Rectal smooth muscle tissue (tissue), 1 donor: ENCODE measurements around the gene ATXN3L.
"Not testable (repeated sequence)": the region's sequence is repeated elsewhere in the genome, so short reads cannot be mapped to it uniquely, and the experiment has no call there.

Experiments used
- H3K27ac ChIP-seq: one replicate; pipeline ENCODE4 v1.7.0; 2013; ENCODE audit warnings: low read depth, low read length, inconsistent platforms
- H3K27me3 ChIP-seq: one replicate; pipeline ENCODE4 v1.7.0; 2013; ENCODE audit warnings: low read length; ENCODE audit not compliant: control insufficient read depth, insufficient read depth
- H3K36me3 ChIP-seq: one replicate; pipeline ENCODE4 v1.7.0; 2013; ENCODE audit warnings: low read length; ENCODE audit not compliant: control insufficient read depth, insufficient read depth
- H3K4me1 ChIP-seq: one replicate; pipeline ENCODE4 v1.7.0; 2013; ENCODE audit warnings: low read length; ENCODE audit not compliant: control insufficient read depth, insufficient read depth
- H3K4me3 ChIP-seq: one replicate; pipeline ENCODE4 v1.7.0; 2013; ENCODE audit warnings: low read length
- H3K9ac ChIP-seq: one replicate; pipeline ENCODE4 v1.7.0; 2013; ENCODE audit warnings: low read length

The ATXN3L gene

GRCh38 chrX:13303248-13303647, 16.6 kb downstream of the ATXN3L start:
- H3K9ac ChIP-seq, H3K27me3 ChIP-seq, H3K4me1 ChIP-seq, H3K27ac ChIP-seq, H3K4me3 ChIP-seq, H3K36me3 ChIP-seq: not testable (repeated sequence)

GRCh38 chrX:13298836-13299235, 21.0 kb downstream of the ATXN3L start:
- Histone ChIP-seq H3K4me3 (no peak overlapping the region), H3K27me3 (no peaks in the 10 kb centered on the region), H3K9ac (no peak overlapping the region), H3K36me3 (no peaks in the 10 kb centered on the region), H3K4me1 (no peaks in the 10 kb centered on the region), H3K27ac (no peak overlapping the region)

GRCh38 chrX:13295841-13296240, 24.0 kb downstream of the ATXN3L start:
- H3K27me3 ChIP-seq, result no peaks in the 10 kb centered on the region
- H3K36me3 ChIP-seq, result no peaks in the 10 kb centered on the region
- H3K9ac ChIP-seq, result no peak overlapping the region
- no peak overlapping the region for H3K4me3 ChIP-seq
- no peaks in the 10 kb centered on the region for H3K4me1 ChIP-seq
- no peak overlapping the region for H3K27ac ChIP-seq

- H3K27me3 ChIP-seq, result no peaks in the 10 kb centered on the region
- H3K4me1 ChIP-seq, result no peaks in the 10 kb centered on the region
- H3K36me3 ChIP-seq, result no peaks in the 10 kb centered on the region
- H3K27ac ChIP-seq, result no peak overlapping the region
- H3K9ac ChIP-seq, result no peak overlapping the region
- H3K4me3 ChIP-seq, result no peak overlapping the region
Measured at GRCh38 chrX:13293700-13294099, 26.2 kb downstream of the ATXN3L start.

- no peak overlapping the region for H3K9ac ChIP-seq
- no peak overlapping the region for H3K4me3 ChIP-seq
- no peak overlapping the region for H3K27ac ChIP-seq
- no peaks in the 10 kb centered on the region for H3K36me3 ChIP-seq
- no peaks in the 10 kb centered on the region for H3K4me1 ChIP-seq
- no peaks in the 10 kb centered on the region for H3K27me3 ChIP-seq
Measured at GRCh38 chrX:13290891-13291614, 28.8 kb downstream of the ATXN3L start.

GRCh38 chrX:13288671-13289070, 31.2 kb downstream of the ATXN3L start:
- Histone ChIP-seq H3K27me3 (peaks cover 2% of the 10 kb centered on the region), H3K4me1 (no peaks in the 10 kb centered on the region), H3K27ac (no peak overlapping the region), H3K9ac (no peak overlapping the region), H3K4me3 (no peak overlapping the region), H3K36me3 (no peaks in the 10 kb centered on the region)

- Histone ChIP-seq H3K4me3 (no peak overlapping the region), H3K27ac (no peak overlapping the region), H3K36me3 (no peaks in the 10 kb centered on the region), H3K4me1 (no peaks in the 10 kb centered on the region), H3K9ac (no peak overlapping the region), H3K27me3 (peaks cover 2% of the 10 kb centered on the region)
Measured at GRCh38 chrX:13287816-13288215, 32.0 kb downstream of the ATXN3L start.

GRCh38 chrX:13285693-13286092, 34.2 kb downstream of the ATXN3L start:
- no peak overlapping the region for H3K9ac ChIP-seq
- no peaks in the 10 kb centered on the region for H3K36me3 ChIP-seq

GRCh38 chrX:13285229-13285628, 34.6 kb downstream of the ATXN3L start:
- H3K27ac ChIP-seq, result no peak overlapping the region

More at GRCh38 chrX:13285693-13286092, 34.2 kb downstream of the ATXN3L start:
- H3K4me1 ChIP-seq, result no peaks in the 10 kb centered on the region
- H3K4me3 ChIP-seq, result no peak overlapping the region
- peaks cover 2% of the 10 kb centered on the region for H3K27me3 ChIP-seq
- H3K27ac ChIP-seq, result no peak overlapping the region

GRCh38 chrX:13284570-13284969, 35.3 kb downstream of the ATXN3L start:
- no peak overlapping the region for H3K4me3 ChIP-seq
- H3K27me3 ChIP-seq, result peaks cover 2% of the 10 kb centered on the region
- no peak overlapping the region for H3K9ac ChIP-seq
- no peaks in the 10 kb centered on the region for H3K4me1 ChIP-seq
- no peak overlapping the region for H3K27ac ChIP-seq
- H3K36me3 ChIP-seq, result no peaks in the 10 kb centered on the region

More at GRCh38 chrX:13285229-13285628, 34.6 kb downstream of the ATXN3L start:
- Histone ChIP-seq H3K36me3 (no peaks in the 10 kb centered on the region), H3K4me1 (no peaks in the 10 kb centered on the region), H3K27me3 (peaks cover 2% of the 10 kb centered on the region), H3K9ac (no peak overlapping the region), H3K4me3 (no peak overlapping the region)

- no peaks in the 10 kb centered on the region for H3K4me1 ChIP-seq
- H3K4me3 ChIP-seq, result no peak overlapping the region
- peaks cover 2% of the 10 kb centered on the region for H3K27me3 ChIP-seq
- H3K36me3 ChIP-seq, result no peaks in the 10 kb centered on the region
- H3K9ac ChIP-seq, result no peak overlapping the region
- H3K27ac ChIP-seq, result no peak overlapping the region
Measured at GRCh38 chrX:13283950-13284546, 35.8 kb downstream of the ATXN3L start.

- H3K27me3 ChIP-seq, result peaks cover 2% of the 10 kb centered on the region
- H3K27ac ChIP-seq, result no peak overlapping the region
- H3K4me1 ChIP-seq, result no peaks in the 10 kb centered on the region
- no peak overlapping the region for H3K4me3 ChIP-seq
- no peaks in the 10 kb centered on the region for H3K36me3 ChIP-seq
- no peak overlapping the region for H3K9ac ChIP-seq
Measured at GRCh38 chrX:13283512-13283911, 36.3 kb downstream of the ATXN3L start.

GRCh38 chrX:13281289-13281688, 38.6 kb downstream of the ATXN3L start:
- Histone ChIP-seq H3K4me1 (no peaks in the 10 kb centered on the region), H3K36me3 (no peaks in the 10 kb centered on the region), H3K27me3 (peaks cover 2% of the 10 kb centered on the region), H3K27ac (no peak overlapping the region), H3K9ac (no peak overlapping the region), H3K4me3 (no peak overlapping the region)
